NCI-H1048 (cell line): ENCODE results near the gene LSM8.
"Not testable (repeated sequence)": the region's sequence is repeated elsewhere in the genome, so short reads cannot be mapped to it uniquely, and the experiment has no call there.

Experiments used
- DNase-seq: peaks from one replicate; lab custom pipeline; 2025; lab: John Stamatoyannopoulos, UW

Gene LSM8

GRCh38 chr7:118183786-118184564, at the start of gene LSM8:
LSM8 (plus strand) TSS chr7:118184164; CDS start chr7:118184224, 60 bp downstream.
- peak; percentile 92 for DNase-seq

- DNase-seq, result not testable (repeated sequence)
These were observed 49.5 kb upstream of the LSM8 start for GRCh38 chr7:118134420-118134819.

DNA sequence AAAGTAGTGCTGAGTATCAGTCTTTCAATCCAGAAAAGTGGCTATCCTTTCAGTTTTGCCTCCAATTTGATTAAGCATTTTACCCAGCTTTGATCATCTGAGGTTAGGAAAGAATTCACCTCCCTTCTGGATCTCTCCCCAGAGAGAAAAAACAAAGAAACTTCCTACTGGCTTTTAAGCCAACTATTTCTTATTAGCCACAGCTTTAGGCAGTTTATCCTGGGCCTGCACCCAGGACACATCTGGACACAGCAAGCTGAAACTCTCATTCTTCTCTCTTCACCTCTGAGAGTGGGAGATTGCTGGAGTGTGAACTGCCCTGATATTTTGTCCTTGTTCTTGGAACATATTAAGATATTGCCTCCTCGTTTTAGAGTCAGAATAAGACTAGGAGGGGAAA, 43.5 kb upstream of the LSM8 start:
- no peak for DNase-seq

GRCh38 chr7:118142012-118142411, 42.0 kb upstream of the LSM8 start:
- no peak for DNase-seq

- no peak for DNase-seq
These were observed 35.0 kb upstream of the LSM8 start for GRCh38 chr7:118148930-118149329.

- no peak for DNase-seq
These were observed 34.6 kb upstream of the LSM8 start for GRCh38 chr7:118149394-118149793.

- no peak for DNase-seq
These were observed 32.3 kb upstream of the LSM8 start for GRCh38 chr7:118151671-118152070.

- DNase-seq, result no peak
These were observed 31.8 kb upstream of the LSM8 start for GRCh38 chr7:118152149-118152548.

DNA sequence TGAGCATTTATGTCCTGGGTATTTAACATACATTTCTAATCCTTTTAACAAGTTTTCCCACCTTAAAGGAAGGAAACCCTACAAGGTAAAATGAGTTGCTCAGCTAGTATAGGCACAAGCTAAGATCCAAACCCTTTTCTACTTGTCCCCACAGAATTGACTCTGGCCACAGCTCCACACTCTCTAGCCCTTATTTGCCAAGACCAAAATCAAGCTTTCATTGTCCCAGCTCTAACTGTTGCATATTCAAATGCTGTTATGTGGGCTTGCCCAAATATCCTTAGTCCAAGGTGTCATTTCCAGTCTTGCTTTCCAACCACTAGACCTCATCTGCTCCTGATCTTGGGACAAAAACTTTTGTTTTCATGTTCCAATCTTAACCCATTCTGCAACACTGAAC, 31.3 kb upstream of the LSM8 start:
- no peak for DNase-seq

DNA sequence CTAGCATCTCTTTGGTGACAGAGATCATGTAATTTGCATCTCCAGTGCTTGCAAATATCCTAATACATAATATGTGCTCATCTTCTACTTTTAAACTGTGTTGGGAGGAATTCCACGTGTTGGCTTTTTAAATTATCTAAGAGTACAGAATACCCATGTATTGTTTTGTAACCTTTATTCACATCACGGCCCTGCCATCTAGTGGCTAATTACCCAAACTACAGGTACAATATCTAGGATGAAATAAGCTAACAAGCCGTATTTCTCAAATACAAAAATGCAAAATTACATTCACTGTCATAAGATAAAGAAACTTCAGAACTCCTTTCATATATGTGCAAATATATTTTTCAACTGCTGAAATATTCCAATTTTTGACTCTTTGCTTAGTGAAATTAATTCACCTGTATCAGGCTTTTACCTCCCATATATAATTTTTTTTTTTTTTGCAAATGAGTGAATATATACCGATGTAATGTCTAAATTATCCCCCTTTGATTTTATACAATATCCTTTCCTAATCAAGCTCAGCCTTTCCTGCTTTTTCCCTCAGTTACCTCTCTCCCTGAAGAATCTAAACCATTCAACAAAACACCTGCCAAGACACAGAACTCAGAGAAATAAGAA, 30.3 kb upstream of the LSM8 start:
- DNase-seq, result peak; percentile 8

DNA sequence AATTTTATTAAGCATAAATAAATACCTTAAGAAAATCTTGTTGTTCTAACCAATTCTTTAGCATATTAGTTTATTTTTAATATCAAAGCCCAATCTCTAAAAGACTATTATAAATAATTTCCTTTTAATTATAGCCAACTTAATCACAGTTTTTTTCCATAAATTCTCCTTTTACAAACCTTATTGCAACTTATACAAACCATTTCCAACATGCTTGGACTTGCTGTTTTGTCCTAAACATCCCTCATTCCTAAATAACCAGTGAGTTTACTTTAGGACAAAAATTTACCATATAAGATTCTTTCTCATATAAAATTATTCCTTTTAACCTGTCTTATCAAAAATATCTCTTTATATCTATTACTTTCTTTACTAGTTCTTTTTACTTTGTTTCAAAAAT, 25.2 kb upstream of the LSM8 start:
- no peak for DNase-seq

DNA sequence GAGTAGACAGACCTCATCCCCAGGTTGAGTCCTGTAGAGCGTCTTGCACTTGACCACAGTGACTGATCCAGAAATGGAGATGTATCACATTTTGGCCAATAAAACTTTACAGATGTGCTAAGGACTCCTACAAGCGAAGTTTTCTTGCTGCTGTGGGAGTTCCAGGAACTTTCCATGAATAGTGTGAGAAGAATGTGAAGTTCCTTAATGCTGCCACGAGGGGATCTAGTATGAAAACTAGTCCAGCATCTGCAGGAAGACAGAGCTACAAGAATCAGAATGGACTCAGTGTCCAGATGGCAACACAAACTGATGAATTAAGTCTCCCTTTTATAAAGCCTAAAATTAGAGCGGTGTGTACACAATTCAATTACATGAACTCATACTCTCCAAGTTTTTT, 14.8 kb upstream of the LSM8 start:
- DNase-seq, result no peak

DNA sequence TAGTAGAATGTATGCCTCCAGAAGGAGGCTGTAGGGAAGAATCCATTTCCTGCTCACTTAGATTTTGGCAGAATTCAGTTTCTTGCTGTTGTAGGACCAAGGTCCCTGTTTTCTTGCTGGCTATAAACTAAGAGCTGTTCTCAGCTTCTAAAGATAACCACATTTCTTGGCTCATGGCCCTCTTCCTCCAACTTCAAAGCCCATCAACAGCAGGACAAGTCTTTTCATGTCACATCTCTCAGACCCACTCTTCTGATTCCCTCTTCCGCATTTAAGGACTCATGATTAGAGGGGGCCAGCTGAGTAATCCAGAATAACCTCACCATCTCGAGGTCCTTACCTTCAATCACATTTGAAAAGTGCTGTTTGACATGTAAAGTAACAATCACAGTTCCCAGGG, 8.2 kb upstream of the LSM8 start:
- no peak for DNase-seq

DNA sequence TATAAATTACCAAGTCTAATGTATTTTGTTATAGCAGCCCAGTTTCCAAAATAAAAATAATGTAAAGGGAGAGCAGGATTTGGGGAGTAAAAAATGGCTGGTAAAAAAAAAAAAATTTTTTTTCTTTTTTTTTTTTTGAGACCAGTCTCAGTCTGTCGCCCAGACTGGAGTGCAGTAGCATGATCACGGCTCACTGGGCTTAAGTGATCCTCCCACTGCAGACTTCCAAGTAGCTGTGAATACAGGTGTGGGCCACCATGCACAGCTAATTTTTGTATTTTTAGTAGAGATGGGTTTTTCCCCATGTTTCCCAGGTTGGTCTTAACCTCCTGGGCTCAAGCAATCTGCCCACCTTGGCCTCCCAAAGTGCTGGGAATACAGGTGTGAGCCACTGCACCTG, 4.8 kb upstream of the LSM8 start:
- DNase-seq, result no peak

- DNase-seq, result no peak
These were observed 1.2 kb upstream of the LSM8 start for GRCh38 chr7:118182593-118183427.

- DNase-seq, result no peak
These were observed 557 bp upstream of the LSM8 start for GRCh38 chr7:118183428-118183785.

DNA sequence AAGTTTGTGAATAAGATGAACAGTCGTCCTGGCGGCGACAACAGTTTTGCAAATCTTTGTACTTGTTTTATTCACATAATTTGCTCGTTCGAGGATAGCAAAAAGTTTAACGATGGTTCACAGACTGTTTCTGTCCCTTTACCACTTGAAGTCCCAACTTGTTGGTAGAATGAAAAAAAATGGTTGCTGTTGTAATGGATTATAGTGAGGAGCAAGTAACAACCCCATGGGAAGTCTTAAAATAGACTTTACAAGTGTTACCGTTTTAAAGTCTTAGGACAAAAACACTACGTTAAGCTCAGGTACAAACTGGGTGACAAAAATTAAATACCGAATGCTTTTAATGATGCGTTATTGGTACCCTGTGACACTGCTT, 589 bp downstream of the LSM8 start:
- DNase-seq, result no peak

DNA sequence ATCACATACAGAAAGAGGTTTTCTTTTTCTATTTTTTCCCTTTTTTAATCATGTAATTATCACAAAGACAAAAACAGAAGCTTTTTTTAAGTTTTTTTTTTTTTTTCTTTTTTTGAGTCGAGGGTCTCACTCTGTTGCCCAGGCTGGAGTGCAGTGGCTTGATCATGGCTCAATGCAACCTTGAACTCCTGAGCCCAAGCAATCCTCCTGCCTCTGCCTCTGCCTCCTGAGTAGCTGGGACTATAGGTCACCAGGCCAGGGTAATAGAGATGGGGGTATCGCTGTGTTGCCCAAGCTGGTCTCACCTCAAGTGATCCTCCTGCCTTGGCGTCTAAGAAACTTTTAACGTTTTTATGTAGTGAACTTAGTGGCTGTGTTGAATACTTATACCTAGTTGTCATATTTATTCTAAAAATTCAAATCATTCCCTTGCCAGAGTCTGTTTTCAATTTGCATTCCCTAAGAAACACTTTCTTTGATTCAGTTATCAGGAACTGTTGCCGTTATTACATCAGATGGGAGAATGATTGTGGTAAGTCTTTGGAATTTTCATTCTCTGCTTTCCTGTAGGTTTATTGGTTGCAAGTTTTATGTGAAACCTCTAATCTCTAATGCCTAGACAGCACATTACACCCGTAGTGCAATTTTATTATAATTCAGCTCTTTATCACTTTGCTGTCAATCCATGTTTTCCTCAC, 1.3 kb downstream of the LSM8 start:
- no peak for DNase-seq

- DNase-seq, result no peak
These were observed 2.5 kb downstream of the LSM8 start for GRCh38 chr7:118186501-118186900.

DNA sequence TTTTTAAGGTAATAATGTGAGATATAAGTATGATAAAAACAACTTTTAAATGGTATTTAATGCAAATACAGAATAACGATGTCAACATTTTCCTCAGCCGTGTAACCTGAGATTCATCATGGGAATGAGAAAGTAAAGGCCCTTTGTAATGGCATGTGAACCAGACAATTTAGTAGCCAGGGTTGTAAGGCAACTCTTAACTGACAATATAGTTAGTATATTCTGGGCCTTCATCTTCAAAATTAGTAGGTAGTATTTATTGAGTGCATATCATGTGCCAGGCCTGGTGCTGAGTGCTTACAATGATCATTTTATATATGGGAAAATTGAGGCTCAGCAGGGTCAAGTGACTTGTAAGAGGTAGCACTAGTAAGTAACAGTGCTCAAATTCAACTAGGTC, 10.6 kb downstream of the LSM8 start:
- DNase-seq, result no peak

- DNase-seq, result peak; percentile 33
These were observed 12.0 kb downstream of the LSM8 start for GRCh38 chr7:118195837-118196474.

DNA sequence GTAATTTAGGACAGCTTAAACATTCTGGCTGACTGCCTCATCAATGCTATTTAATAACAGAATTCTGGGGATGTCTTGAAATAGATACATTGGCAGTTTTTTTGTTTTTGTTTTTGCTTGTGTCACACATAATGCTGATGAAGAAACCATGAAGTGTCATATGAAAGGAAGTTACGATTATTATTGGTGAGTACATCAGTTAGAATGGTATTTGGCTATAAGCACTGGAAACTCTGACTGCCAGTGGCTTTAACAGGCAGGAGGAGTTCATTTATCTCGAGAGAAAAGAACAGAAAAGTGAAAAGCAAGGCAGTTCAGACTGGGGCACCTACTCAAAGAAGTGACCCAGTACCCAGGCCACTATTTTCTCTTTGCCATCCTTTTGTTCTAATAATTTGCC, 18.1 kb downstream of the LSM8 start:
- no peak for DNase-seq
